Coronary artery (tissue), 2 donors: ENCODE data around the gene ZEB2.

Experiments used
- DNase-seq: peaks from one replicate; pipeline ENCODE4 v3.0.0-alpha.2; 2017; ENCODE audit warnings: low spot score
- H3K27ac ChIP-seq, 2 donors: fragments of 200-600 bp; sonication (generic); one replicate each; pipeline ENCODE4 v1.5.1; 2016 to 2019
- H3K4me3 ChIP-seq: fragments of 200-600 bp; sonication (generic); 2 replicates; pipeline ENCODE4 v1.5.1; 2016; ENCODE audit warnings: mild to moderate bottlenecking, moderate library complexity
- CTCF ChIP-seq: fragments of 200-600 bp; sonication (generic); IDR thresholded peaks from one replicate; pipeline ENCODE4 v1.5.1; 2019; ENCODE audit warnings: antibody characterized with exemption

ZEB2 gene

GRCh38 chr2:144477281-144477956, 42.5 kb downstream of the ZEB2 start:
- H3K27ac ChIP-seq, result peak overlapping the region; percentile 24 to 55
- DNase-seq, result no peak
- H3K4me3 ChIP-seq, result peak overlapping the region; percentile 48
- no peak for TF ChIP-seq CTCF

- no peak overlapping the region for H3K27ac ChIP-seq
- H3K4me3 ChIP-seq, result no peak overlapping the region
- TF ChIP-seq CTCF, result no peak
- DNase-seq, result no peak
These were observed 43.2 kb downstream of the ZEB2 start for GRCh38 chr2:144476682-144477081.

- no peak overlapping the region for H3K4me3 ChIP-seq
- no peak for TF ChIP-seq CTCF
- H3K27ac ChIP-seq, result no peak overlapping the region
- DNase-seq, result no peak
These were observed 44.2 kb downstream of the ZEB2 start for GRCh38 chr2:144475569-144476275.

GRCh38 chr2:144475044-144475443, 44.9 kb downstream of the ZEB2 start:
- Histone ChIP-seq H3K27ac (no peak overlapping the region), H3K4me3 (no peak overlapping the region)
- no peak for TF ChIP-seq CTCF
- DNase-seq, result no peak

- no peak for DNase-seq
- Histone ChIP-seq H3K27ac (peak overlapping the region in 1 of 2 donors; percentile 52), H3K4me3 (no peak overlapping the region)
- TF ChIP-seq CTCF, result no peak
These were observed 45.9 kb downstream of the ZEB2 start for GRCh38 chr2:144474017-144474416.

GRCh38 chr2:144472911-144473310, 47.0 kb downstream of the ZEB2 start:
- no peak for TF ChIP-seq CTCF

GRCh38 chr2:144472046-144472412, 47.9 kb downstream of the ZEB2 start:
- no peak for TF ChIP-seq CTCF
- Histone ChIP-seq H3K4me3 (no peak overlapping the region), H3K27ac (no peak overlapping the region)
- DNase-seq, result no peak

More at GRCh38 chr2:144472911-144473310, 47.0 kb downstream of the ZEB2 start:
- no peak overlapping the region for H3K4me3 ChIP-seq
- peak overlapping the region in 1 of 2 donors; percentile 17 for H3K27ac ChIP-seq
- DNase-seq, result no peak
